HG03066 (cell line): ENCODE results near the gene F7.

Experiments used
- ATAC-seq: cut with Tn5 transposase; IDR thresholded peaks from one replicate; pipeline ENCODE4 v1.9.1; 2021; ENCODE audit warnings: low read depth; ENCODE audit not compliant: unreplicated experiment

The F7 gene

GRCh38 chr13:113116206-113116800, 10.7 kb downstream of the F7 start:
- ATAC-seq = no peak

GRCh38 chr13:113116871-113117271, 11.3 kb downstream of the F7 start:
- ATAC-seq = no peak

- ATAC-seq = no peak
These were observed 11.8 kb downstream of the F7 start for GRCh38 chr13:113117335-113117872.

GRCh38 chr13:113117911-113118260, 12.3 kb downstream of the F7 start:
- no peak for ATAC-seq

GRCh38 chr13:113118261-113119021, 12.8 kb downstream of the F7 start:
- no peak for ATAC-seq

- ATAC-seq = no peak
These were observed 13.7 kb downstream of the F7 start for GRCh38 chr13:113119166-113119821.

- ATAC-seq = no peak
These were observed 14.2 kb downstream of the F7 start for GRCh38 chr13:113119822-113120189.

GRCh38 chr13:113120300-113121182, 14.9 kb downstream of the F7 start:
- ATAC-seq = no peak

- ATAC-seq = no peak
These were observed 15.8 kb downstream of the F7 start for GRCh38 chr13:113121183-113121927.

- no peak for ATAC-seq
These were observed 16.4 kb downstream of the F7 start for GRCh38 chr13:113121928-113122471.

GRCh38 chr13:113122550-113123225, 17.1 kb downstream of the F7 start, which contains the start of gene F10:
TSS of gene F10 (plus strand) at chr13:113122799. CDS start at chr13:113122856, 57 bp downstream.
- ATAC-seq = no peak

- no peak for ATAC-seq
These were observed 17.9 kb downstream of the F7 start for GRCh38 chr13:113123226-113124201.

GRCh38 chr13:113124211-113124970, 18.8 kb downstream of the F7 start:
- no peak for ATAC-seq

- ATAC-seq = no peak
These were observed 20.1 kb downstream of the F7 start for GRCh38 chr13:113125506-113126264.

GRCh38 chr13:113126265-113127150, 20.9 kb downstream of the F7 start:
- ATAC-seq = no peak
